Measurements from ENCODE around the gene IRF6.

The IRF6 gene

GRCh38 chr1:209778102-209778501, 27.8 kb downstream of the IRF6 start:
- no peak for TF ChIP-seq SNAI2 (CRISPR knock-in tag; IDR thresholded peaks at IDR 0.05)
- no peak for TF ChIP-seq ZNF565 (CRISPR knock-in tag; conservative IDR thresholded peaks at IDR 0.05; ENCODE audit: low read depth)
- TF ChIP-seq ISL1 (CRISPR knock-in tag; IDR thresholded peaks at IDR 0.05) = no peak
- TF ChIP-seq BACH2 (CRISPR knock-in tag; IDR thresholded peaks at IDR 0.05; ENCODE audit: borderline replicate concordance) = no peak
- no peak for TF ChIP-seq TCF4 (CRISPR knock-in tag; IDR thresholded peaks at IDR 0.05; ENCODE audit: borderline replicate concordance)
- no peak for TF ChIP-seq OSR1 (CRISPR knock-in tag; IDR thresholded peaks at IDR 0.05)
- no peak for TF ChIP-seq TSHZ2 (CRISPR knock-in tag; IDR thresholded peaks at IDR 0.05)
- TF ChIP-seq ZNF8 (CRISPR knock-in tag; IDR thresholded peaks at IDR 0.05) = no peak
- TF ChIP-seq PATZ1 (CRISPR knock-in tag; IDR thresholded peaks at IDR 0.05; ENCODE audit: borderline replicate concordance) = no peak
- no peak for TF ChIP-seq CREB5 (CRISPR knock-in tag; IDR thresholded peaks at IDR 0.05; ENCODE audit: low read depth)
- no peak for TF ChIP-seq CSRNP3 (CRISPR knock-in tag; IDR thresholded peaks at IDR 0.05)
- TF ChIP-seq CSDC2 (CRISPR knock-in tag; IDR thresholded peaks at IDR 0.05) = no peak
- TF ChIP-seq ZFP30 (CRISPR knock-in tag; IDR thresholded peaks at IDR 0.05) = no peak
- no peak for TF ChIP-seq PPARA (CRISPR knock-in tag; IDR thresholded peaks at IDR 0.05; ENCODE audit: borderline replicate concordance)
- TF ChIP-seq ESRRG (CRISPR knock-in tag; IDR thresholded peaks at IDR 0.05) = no peak
- TF ChIP-seq RARB (CRISPR knock-in tag; IDR thresholded peaks at IDR 0.05) = no peak
- TF ChIP-seq ARNTL (CRISPR knock-in tag; IDR thresholded peaks at IDR 0.05; ENCODE audit: borderline replicate concordance, low read depth) = no peak
- ATAC-seq = no peak

GRCh38 chr1:209777587-209777986, 28.4 kb downstream of the IRF6 start:
- TF ChIP-seq CREB5 (CRISPR knock-in tag; IDR thresholded peaks at IDR 0.05; ENCODE audit: low read depth) (no peak), ZC3H10 (CRISPR knock-in tag; IDR thresholded peaks at IDR 0.05) (no peak), BACH2 (CRISPR knock-in tag; IDR thresholded peaks at IDR 0.05; ENCODE audit: borderline replicate concordance) (no peak), TSHZ2 (CRISPR knock-in tag; IDR thresholded peaks at IDR 0.05) (no peak), CSRNP3 (CRISPR knock-in tag; IDR thresholded peaks at IDR 0.05) (no peak), ZNF70 (CRISPR knock-in tag; IDR thresholded peaks at IDR 0.05) (no peak), RARB (CRISPR knock-in tag; IDR thresholded peaks at IDR 0.05) (no peak), ZNF8 (CRISPR knock-in tag; IDR thresholded peaks at IDR 0.05) (no peak), ZFP30 (CRISPR knock-in tag; IDR thresholded peaks at IDR 0.05) (no peak), PATZ1 (CRISPR knock-in tag; IDR thresholded peaks at IDR 0.05; ENCODE audit: borderline replicate concordance) (no peak), TOX (CRISPR knock-in tag; IDR thresholded peaks at IDR 0.05; ENCODE audit: borderline replicate concordance) (no peak), ESRRG (CRISPR knock-in tag; IDR thresholded peaks at IDR 0.05) (no peak), ARNTL (CRISPR knock-in tag; IDR thresholded peaks at IDR 0.05; ENCODE audit: borderline replicate concordance, low read depth) (no peak), PPARA (CRISPR knock-in tag; IDR thresholded peaks at IDR 0.05; ENCODE audit: borderline replicate concordance) (no peak)
- no peak for ATAC-seq

Data from SK-N-SH treated with all-trans-retinoic acid at 6 μM for 48 hours (cell line).